Parathyroid adenoma (tissue), 2 donors: ENCODE results near the gene ZCCHC2.

ENCODE experiments used
- H2AFZ ChIP-seq: fragments of 300-600 bp; sonication (generic); one replicate; pipeline ENCODE4 v1.7.0; 2017; ENCODE audit warnings: antibody characterized with exemption, mild to moderate bottlenecking
- H3K27ac ChIP-seq: fragments of 300-600 bp; sonication (generic); one replicate; pipeline ENCODE4 v1.7.0; 2017
- H3K27me3 ChIP-seq: fragments of 300-600 bp; sonication (generic); one replicate; pipeline ENCODE4 v1.7.0; 2017; ENCODE audit warnings: low read length; ENCODE audit not compliant: control insufficient read depth, insufficient read depth
- H3K36me3 ChIP-seq: fragments of 300-600 bp; sonication (generic); one replicate; pipeline ENCODE4 v1.7.0; 2017; ENCODE audit warnings: low read length; ENCODE audit not compliant: control insufficient read depth, insufficient read depth
- H3K4me1 ChIP-seq: fragments of 300-600 bp; sonication (generic); one replicate; pipeline ENCODE4 v1.7.0; 2017; ENCODE audit warnings: control low read depth
- H3K4me2 ChIP-seq: fragments of 300-600 bp; sonication (generic); one replicate; pipeline ENCODE4 v1.7.0; 2017; ENCODE audit warnings: low read length
- H3K4me3 ChIP-seq: fragments of 300-600 bp; sonication (generic); one replicate; pipeline ENCODE4 v1.7.0; 2017; ENCODE audit warnings: low read depth, low read length
- H3K79me2 ChIP-seq: fragments of 300-600 bp; sonication (generic); one replicate; pipeline ENCODE4 v1.7.0; 2017; ENCODE audit warnings: control low read depth
- H3K9ac ChIP-seq: fragments of 300-600 bp; sonication (generic); one replicate; pipeline ENCODE4 v1.7.0; 2017; ENCODE audit warnings: mild to moderate bottlenecking
- H3K9me3 ChIP-seq: fragments of 300-600 bp; sonication (generic); one replicate; pipeline ENCODE4 v1.7.0; 2017; ENCODE audit warnings: low read length; ENCODE audit not compliant: control insufficient read depth
- TF ChIP-seq, protein P1 (sequence below): fragments of 300-600 bp; sonication (generic); IDR thresholded peaks from one replicate; pipeline ENCODE4 v1.7.0; 2017; ENCODE audit warnings: antibody characterized with exemption, mild to moderate bottlenecking
- donor health status: primary hyperparathyroidism.

The ZCCHC2 gene

DNA sequence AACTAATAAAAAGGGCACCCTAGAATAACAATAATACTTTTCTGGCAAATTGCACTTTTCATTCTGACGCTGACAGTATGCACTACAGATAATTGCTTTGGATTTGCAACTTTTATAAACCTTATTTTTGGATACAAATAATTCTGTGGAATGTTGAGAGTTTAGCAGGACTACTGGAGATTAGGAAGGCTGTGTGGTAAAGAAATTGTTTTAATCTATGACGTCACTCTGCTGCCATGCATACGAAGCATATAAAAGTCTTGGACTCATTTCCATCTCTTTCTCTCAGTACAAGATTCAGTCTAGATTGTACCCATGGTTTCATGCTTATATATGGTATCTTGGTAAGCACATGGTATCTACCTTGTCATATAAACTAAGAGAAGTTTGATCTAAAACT is 28.1 kb upstream of the ZCCHC2 start:
- Histone ChIP-seq H3K4me1 (no peaks in the 10 kb centered on the region), H3K36me3 (no peaks in the 10 kb centered on the region), H3K4me3 (no peak overlapping the region), H3K9ac (no peak overlapping the region), H3K27ac (no peak overlapping the region), H3K4me2 (no peak overlapping the region), H3K27me3 (no peaks in the 10 kb centered on the region), H3K79me2 (no peaks in the 10 kb centered on the region), H2AFZ (no peak overlapping the region), H3K9me3 (no peaks in the 10 kb centered on the region)
- TF ChIP-seq, protein P1, sequence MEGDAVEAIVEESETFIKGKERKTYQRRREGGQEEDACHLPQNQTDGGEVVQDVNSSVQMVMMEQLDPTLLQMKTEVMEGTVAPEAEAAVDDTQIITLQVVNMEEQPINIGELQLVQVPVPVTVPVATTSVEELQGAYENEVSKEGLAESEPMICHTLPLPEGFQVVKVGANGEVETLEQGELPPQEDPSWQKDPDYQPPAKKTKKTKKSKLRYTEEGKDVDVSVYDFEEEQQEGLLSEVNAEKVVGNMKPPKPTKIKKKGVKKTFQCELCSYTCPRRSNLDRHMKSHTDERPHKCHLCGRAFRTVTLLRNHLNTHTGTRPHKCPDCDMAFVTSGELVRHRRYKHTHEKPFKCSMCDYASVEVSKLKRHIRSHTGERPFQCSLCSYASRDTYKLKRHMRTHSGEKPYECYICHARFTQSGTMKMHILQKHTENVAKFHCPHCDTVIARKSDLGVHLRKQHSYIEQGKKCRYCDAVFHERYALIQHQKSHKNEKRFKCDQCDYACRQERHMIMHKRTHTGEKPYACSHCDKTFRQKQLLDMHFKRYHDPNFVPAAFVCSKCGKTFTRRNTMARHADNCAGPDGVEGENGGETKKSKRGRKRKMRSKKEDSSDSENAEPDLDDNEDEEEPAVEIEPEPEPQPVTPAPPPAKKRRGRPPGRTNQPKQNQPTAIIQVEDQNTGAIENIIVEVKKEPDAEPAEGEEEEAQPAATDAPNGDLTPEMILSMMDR, result no peak

DNA sequence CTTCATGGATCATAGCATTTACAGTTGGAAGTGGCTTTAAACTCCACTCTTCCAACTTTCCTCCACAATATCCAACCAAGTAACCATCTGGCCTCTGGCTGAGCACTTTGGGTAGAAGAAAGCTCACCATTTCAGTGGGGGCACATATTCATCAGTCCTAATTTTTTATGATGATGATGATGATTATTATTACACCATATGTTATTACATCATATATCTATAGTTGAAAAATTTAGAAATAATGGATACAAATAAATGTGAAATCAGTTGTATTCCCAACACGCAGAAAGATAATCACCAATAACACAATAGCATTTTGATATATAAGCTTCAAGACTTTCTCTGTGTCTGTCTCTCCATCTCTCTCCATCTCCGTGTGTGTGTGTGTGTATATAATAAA is 26.6 kb upstream of the ZCCHC2 start:
- H3K4me3 ChIP-seq, result no peak overlapping the region
- no peaks in the 10 kb centered on the region for H3K79me2 ChIP-seq
- no peak overlapping the region for H2AFZ ChIP-seq
- no peaks in the 10 kb centered on the region for H3K9me3 ChIP-seq
- H3K4me1 ChIP-seq, result no peaks in the 10 kb centered on the region
- H3K27me3 ChIP-seq, result no peaks in the 10 kb centered on the region
- no peak overlapping the region for H3K27ac ChIP-seq
- H3K9ac ChIP-seq, result no peak overlapping the region
- no peaks in the 10 kb centered on the region for H3K36me3 ChIP-seq
- TF ChIP-seq, protein P1, result no peak
- H3K4me2 ChIP-seq, result no peak overlapping the region

DNA sequence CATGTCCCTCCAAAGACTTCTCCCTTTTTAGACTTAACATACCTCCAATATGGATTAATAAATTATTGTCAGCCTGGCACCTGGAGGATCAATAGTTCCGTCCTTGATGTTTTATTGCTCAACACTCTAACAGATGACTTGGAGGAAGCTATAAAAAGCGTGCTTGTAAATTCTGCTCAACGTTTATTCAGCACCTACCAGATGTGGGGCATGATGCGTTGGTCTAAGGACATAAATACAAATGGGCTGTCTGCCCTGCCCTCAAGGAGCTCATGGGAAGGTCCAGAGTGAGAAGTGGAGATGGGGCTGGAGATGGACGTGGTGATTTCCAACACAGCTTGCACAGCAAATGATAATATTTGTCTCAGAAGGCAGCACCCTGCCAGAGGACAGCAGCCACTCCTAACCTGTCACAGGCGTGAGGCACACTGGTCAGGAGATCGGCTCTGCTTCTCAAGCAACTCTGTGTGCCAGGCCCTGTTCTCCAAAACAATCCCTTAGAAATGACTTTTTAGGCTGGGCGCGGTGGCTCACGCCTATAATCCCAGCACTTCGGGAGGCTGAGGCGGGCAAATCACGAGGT is 25.5 kb upstream of the ZCCHC2 start:
- Histone ChIP-seq H3K36me3 (no peaks in the 10 kb centered on the region), H3K27me3 (no peaks in the 10 kb centered on the region), H3K27ac (no peak overlapping the region), H3K9ac (no peak overlapping the region), H3K4me1 (no peaks in the 10 kb centered on the region), H3K79me2 (no peaks in the 10 kb centered on the region), H2AFZ (no peak overlapping the region), H3K4me3 (no peak overlapping the region), H3K9me3 (no peaks in the 10 kb centered on the region), H3K4me2 (no peak overlapping the region)
- TF ChIP-seq, protein P1, result no peak

DNA sequence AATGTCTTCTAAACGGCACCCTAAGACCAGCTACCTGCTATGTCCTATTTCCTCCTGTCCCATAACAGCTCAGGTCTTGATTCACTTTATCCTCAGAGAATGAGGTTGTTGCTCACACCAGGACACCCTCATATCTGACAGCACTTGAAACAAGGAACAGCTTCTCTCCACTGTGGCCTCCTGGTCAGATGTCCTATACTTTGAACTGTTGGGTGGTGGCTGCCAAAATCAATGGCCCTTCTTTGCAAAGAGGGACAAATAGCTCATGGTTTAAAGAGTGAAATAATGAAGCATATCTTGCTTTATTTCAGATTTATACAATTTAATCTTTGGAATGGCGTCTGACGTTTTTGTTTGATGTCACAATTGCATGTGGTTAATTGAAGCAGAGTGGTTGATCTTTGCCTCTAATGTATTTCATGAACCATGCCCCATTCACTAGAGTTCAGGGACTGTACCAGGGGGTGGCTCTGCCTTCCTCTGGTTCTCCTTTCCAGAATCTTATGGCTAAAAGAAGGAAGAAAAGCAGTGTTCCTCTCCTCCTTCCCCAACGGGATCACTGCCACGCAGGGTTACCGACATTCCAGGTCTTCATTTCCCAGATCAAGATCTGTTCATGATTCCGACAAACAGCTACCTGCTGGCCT is 24.1 kb upstream of the ZCCHC2 start:
- Histone ChIP-seq H3K4me1 (no peaks in the 10 kb centered on the region), H3K36me3 (no peaks in the 10 kb centered on the region), H3K4me3 (no peak overlapping the region), H3K9ac (no peak overlapping the region), H3K4me2 (no peak overlapping the region), H3K27ac (no peak overlapping the region), H3K79me2 (no peaks in the 10 kb centered on the region), H2AFZ (no peak overlapping the region), H3K27me3 (no peaks in the 10 kb centered on the region), H3K9me3 (no peaks in the 10 kb centered on the region)
- TF ChIP-seq, protein P1, result no peak

DNA sequence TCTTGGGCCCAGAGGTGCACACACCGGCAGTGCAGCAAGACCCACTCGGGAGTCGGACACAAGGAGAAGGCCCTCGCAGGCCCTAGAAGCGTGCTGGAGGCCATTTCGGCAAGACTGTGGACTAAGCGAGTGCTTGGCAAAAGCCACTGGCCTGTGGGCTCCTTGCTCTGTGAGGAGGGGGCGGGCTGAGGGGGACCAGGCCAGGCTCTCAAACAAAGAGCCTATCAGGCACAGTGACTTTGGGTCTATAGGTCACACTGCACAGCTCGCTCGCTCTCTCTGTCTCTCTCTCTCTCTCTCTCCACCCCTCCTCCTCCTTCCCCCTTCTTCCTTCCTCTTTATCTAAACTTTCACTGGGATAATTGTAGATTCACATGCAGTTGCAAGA is 23.6 kb upstream of the ZCCHC2 start:
- TF ChIP-seq, protein P1, result no peak

More for the DNA sequence above, 23.6 kb upstream of the ZCCHC2 start:
- Histone ChIP-seq H3K4me1 (no peaks in the 10 kb centered on the region), H3K4me3 (no peak overlapping the region), H2AFZ (no peak overlapping the region), H3K27me3 (no peaks in the 10 kb centered on the region), H3K27ac (no peak overlapping the region), H3K4me2 (no peak overlapping the region), H3K79me2 (no peaks in the 10 kb centered on the region), H3K36me3 (no peaks in the 10 kb centered on the region), H3K9ac (no peak overlapping the region), H3K9me3 (no peaks in the 10 kb centered on the region)
